ENCODE data around the gene TEK. TPM values are rescaled to one million over a fixed set of nuclear protein-coding genes. Genes with fewer than 3 reads are reported as not detected.

TEK gene
- total and polyA plus RNA-seq, 2 experiments from 2014 or later = 1.9 to 9.4 TPM

DNA sequence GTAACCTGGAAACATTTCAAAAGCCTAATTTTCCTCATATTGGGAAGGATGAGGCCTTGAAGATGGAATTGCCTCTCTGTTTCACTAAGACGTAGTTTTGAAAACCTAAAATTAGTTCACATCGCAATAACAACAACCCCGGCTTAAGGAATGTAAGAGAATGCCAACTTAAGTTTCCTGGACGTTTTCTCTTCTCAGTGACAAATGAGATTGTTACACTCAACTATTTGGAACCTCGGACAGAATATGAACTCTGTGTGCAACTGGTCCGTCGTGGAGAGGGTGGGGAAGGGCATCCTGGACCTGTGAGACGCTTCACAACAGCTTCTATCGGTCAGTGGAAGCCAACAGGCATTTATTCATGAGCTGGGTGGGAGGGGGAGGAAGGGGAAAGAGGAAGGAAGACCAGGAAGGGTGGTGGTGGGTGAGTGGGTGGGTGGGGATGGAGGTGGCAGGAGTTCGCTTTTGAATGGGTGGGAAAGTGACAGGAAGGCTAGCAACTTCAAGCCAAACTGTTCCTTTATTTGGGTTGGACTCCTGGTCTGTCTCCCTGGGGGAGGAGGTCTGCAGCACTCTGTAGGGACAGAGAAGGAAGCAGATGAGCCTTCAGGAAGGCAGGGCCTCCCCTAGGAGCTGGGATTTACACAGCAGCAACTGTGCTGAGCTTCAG is 83.4 kb downstream of the TEK start:
- Histone ChIP-seq H3K4me2 (no peak overlapping the region), H3K27ac (ENCODE audit: low read depth) (no peak overlapping the region), H3K79me2 (replicated peaks; ENCODE audit: insufficient read depth) (no peaks in the 10 kb centered on the region), H3F3A (replicated peaks; ENCODE audit: low read depth) (no peaks in the 10 kb centered on the region), H2AFZ (no peak overlapping the region), H3K27me3 (ENCODE audit: insufficient read depth) (no peaks in the 10 kb centered on the region), H4K20me1 (replicated peaks; ENCODE audit: insufficient read depth) (no peaks in the 10 kb centered on the region), H3K9me2 (ENCODE audit: insufficient read depth) (peaks cover 4% of the 10 kb centered on the region; the same call in 1 of the 2 replicates), H3K4me3 (no peak overlapping the region), H3K4me1 (ENCODE audit: insufficient read depth) (no peaks in the 10 kb centered on the region), H3K36me3 (ENCODE audit: insufficient read depth) (no peaks in the 10 kb centered on the region)
- ATAC-seq = no peak
- H3K27me3 Mint-ChIP-seq (ENCODE audit: insufficient read depth, low read depth, poor library complexity) = no peaks in the 10 kb centered on the region
- DNase-seq (ENCODE audit: low spot score) = no peak
- no peak overlapping the region for H3K4me3 Mint-ChIP-seq
- no peak overlapping the region for H3K27ac Mint-ChIP-seq
- no peaks in the 10 kb centered on the region for H3K4me1 Mint-ChIP-seq
- TF ChIP-seq CREB1 (CRISPR knock-in tag; IDR thresholded peaks at IDR 0.05; ENCODE audit: low read depth) (no peak), POLR2AphosphoS5 (IDR thresholded peaks at IDR 0.05; ENCODE audit: low read depth) (no peak), NANOG (IDR thresholded peaks at IDR 0.05; ENCODE audit: borderline replicate concordance) (no peak)
- H3K36me3 Mint-ChIP-seq (ENCODE audit: low read depth) = no peaks in the 10 kb centered on the region
- no peaks in the 10 kb centered on the region for H3K9me3 Mint-ChIP-seq

DNA sequence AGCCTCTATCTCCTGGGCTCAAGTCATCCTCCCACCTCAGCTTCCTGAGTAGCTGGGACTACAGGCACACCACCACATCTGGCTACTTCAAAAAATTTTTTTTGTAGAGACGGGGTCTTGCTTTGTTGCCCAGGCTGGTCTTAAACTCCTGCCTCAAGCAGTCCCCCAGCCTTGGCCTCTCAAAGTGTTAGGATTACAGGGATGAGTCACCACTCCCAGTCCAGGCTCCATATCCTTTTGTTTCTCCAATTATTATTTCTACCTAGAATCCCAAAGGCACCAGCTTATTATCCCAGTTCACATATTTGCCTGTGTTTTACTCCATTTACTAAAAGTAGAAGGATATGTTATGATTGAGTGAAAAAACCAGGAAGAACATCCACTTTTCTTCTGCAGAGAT is 84.9 kb downstream of the TEK start:
- no peaks in the 10 kb centered on the region for H3K9me3 Mint-ChIP-seq
- Histone ChIP-seq H3K4me1 (ENCODE audit: insufficient read depth) (no peaks in the 10 kb centered on the region), H3K79me2 (replicated peaks; ENCODE audit: insufficient read depth) (no peaks in the 10 kb centered on the region), H3K27ac (ENCODE audit: low read depth) (no peak overlapping the region), H3K36me3 (ENCODE audit: insufficient read depth) (no peaks in the 10 kb centered on the region), H4K20me1 (replicated peaks; ENCODE audit: insufficient read depth) (no peaks in the 10 kb centered on the region), H3K4me3 (no peak overlapping the region), H3F3A (replicated peaks; ENCODE audit: low read depth) (no peaks in the 10 kb centered on the region), H3K9me2 (ENCODE audit: insufficient read depth) (peaks cover 4% of the 10 kb centered on the region; the same call in 1 of the 2 replicates), H3K27me3 (ENCODE audit: insufficient read depth) (no peaks in the 10 kb centered on the region), H2AFZ (no peak overlapping the region), H3K4me2 (no peak overlapping the region)
- ATAC-seq = no peak
- H3K27ac Mint-ChIP-seq = no peak overlapping the region
- H3K36me3 Mint-ChIP-seq (ENCODE audit: low read depth) = no peaks in the 10 kb centered on the region
- no peak overlapping the region for H3K4me3 Mint-ChIP-seq
- DNase-seq (ENCODE audit: low spot score) = no peak
- H3K4me1 Mint-ChIP-seq = no peaks in the 10 kb centered on the region
- no peaks in the 10 kb centered on the region for H3K27me3 Mint-ChIP-seq (ENCODE audit: insufficient read depth, low read depth, poor library complexity)
- TF ChIP-seq, protein P1, sequence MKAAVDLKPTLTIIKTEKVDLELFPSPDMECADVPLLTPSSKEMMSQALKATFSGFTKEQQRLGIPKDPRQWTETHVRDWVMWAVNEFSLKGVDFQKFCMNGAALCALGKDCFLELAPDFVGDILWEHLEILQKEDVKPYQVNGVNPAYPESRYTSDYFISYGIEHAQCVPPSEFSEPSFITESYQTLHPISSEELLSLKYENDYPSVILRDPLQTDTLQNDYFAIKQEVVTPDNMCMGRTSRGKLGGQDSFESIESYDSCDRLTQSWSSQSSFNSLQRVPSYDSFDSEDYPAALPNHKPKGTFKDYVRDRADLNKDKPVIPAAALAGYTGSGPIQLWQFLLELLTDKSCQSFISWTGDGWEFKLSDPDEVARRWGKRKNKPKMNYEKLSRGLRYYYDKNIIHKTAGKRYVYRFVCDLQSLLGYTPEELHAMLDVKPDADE (IDR thresholded peaks at IDR 0.05) = no peak
- TF ChIP-seq, protein P2, sequence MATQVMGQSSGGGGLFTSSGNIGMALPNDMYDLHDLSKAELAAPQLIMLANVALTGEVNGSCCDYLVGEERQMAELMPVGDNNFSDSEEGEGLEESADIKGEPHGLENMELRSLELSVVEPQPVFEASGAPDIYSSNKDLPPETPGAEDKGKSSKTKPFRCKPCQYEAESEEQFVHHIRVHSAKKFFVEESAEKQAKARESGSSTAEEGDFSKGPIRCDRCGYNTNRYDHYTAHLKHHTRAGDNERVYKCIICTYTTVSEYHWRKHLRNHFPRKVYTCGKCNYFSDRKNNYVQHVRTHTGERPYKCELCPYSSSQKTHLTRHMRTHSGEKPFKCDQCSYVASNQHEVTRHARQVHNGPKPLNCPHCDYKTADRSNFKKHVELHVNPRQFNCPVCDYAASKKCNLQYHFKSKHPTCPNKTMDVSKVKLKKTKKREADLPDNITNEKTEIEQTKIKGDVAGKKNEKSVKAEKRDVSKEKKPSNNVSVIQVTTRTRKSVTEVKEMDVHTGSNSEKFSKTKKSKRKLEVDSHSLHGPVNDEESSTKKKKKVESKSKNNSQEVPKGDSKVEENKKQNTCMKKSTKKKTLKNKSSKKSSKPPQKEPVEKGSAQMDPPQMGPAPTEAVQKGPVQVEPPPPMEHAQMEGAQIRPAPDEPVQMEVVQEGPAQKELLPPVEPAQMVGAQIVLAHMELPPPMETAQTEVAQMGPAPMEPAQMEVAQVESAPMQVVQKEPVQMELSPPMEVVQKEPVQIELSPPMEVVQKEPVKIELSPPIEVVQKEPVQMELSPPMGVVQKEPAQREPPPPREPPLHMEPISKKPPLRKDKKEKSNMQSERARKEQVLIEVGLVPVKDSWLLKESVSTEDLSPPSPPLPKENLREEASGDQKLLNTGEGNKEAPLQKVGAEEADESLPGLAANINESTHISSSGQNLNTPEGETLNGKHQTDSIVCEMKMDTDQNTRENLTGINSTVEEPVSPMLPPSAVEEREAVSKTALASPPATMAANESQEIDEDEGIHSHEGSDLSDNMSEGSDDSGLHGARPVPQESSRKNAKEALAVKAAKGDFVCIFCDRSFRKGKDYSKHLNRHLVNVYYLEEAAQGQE (IDR thresholded peaks at IDR 0.05; ENCODE audit: unreplicated experiment) = no peak
- no peak for TF ChIP-seq ZNF331 (CRISPR knock-in tag; IDR thresholded peaks at IDR 0.05; ENCODE audit: low read depth)
- no peak for TF ChIP-seq POLR2AphosphoS5 (IDR thresholded peaks at IDR 0.05; ENCODE audit: low read depth)
- TF ChIP-seq STAT1 (IDR thresholded peaks at IDR 0.05; ENCODE audit: unreplicated experiment) = no peak
- TF ChIP-seq ZNF114 (CRISPR knock-in tag; IDR thresholded peaks at IDR 0.05) = no peak
- no peak for TF ChIP-seq JUNB (IDR thresholded peaks at IDR 0.05; ENCODE audit: unreplicated experiment)
- TF ChIP-seq, protein P3, sequence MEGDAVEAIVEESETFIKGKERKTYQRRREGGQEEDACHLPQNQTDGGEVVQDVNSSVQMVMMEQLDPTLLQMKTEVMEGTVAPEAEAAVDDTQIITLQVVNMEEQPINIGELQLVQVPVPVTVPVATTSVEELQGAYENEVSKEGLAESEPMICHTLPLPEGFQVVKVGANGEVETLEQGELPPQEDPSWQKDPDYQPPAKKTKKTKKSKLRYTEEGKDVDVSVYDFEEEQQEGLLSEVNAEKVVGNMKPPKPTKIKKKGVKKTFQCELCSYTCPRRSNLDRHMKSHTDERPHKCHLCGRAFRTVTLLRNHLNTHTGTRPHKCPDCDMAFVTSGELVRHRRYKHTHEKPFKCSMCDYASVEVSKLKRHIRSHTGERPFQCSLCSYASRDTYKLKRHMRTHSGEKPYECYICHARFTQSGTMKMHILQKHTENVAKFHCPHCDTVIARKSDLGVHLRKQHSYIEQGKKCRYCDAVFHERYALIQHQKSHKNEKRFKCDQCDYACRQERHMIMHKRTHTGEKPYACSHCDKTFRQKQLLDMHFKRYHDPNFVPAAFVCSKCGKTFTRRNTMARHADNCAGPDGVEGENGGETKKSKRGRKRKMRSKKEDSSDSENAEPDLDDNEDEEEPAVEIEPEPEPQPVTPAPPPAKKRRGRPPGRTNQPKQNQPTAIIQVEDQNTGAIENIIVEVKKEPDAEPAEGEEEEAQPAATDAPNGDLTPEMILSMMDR (conservative IDR thresholded peaks at IDR 0.05; ENCODE audit: low read depth in 2 of 2) = no peak
- TF ChIP-seq EZH2phosphoT487 (IDR thresholded peaks at IDR 0.05; ENCODE audit: unreplicated experiment) = no peak
- TF ChIP-seq CREB1 (CRISPR knock-in tag; IDR thresholded peaks at IDR 0.05; ENCODE audit: low read depth) = no peak
- TF ChIP-seq EZH2 (IDR thresholded peaks at IDR 0.05; ENCODE audit: low read depth, unreplicated experiment) = no peak

Data from GM23338 (cell line).